Spleen (tissue), 11 donors: ENCODE measurements around the gene TMEM176B. TPM values are rescaled to one million over a fixed set of nuclear protein-coding genes. Genes with fewer than 3 reads are reported as not detected.
A peak's percentile ranks its signal among the peaks of the same experiment; 100 is the strongest.

Experiments used
- DNase-seq: peaks from one replicate; pipeline ENCODE4 v3.0.0-alpha.2; 2020
- H3K27ac ChIP-seq, 8 donors: fragments of 200-600 bp; sonication (generic) in 7 of 8; 1 replicate in 4 of 8; 2 replicates in 4 of 8; pipeline versions ENCODE4 v1.5.0 to v1.8.0; 2016 to 2021; ENCODE audit warnings: inconsistent platforms in 4 of 8, mild to moderate bottlenecking in 4 of 8, moderate library complexity in 1 of 8
- H3K27me3 ChIP-seq, 7 donors: fragments of 200-600 bp; sonication (generic) in 6 of 7; replicated peaks in 1 of 7; 1 replicate in 4 of 7; 2 replicates in 3 of 7; pipeline versions ENCODE4 v1.5.0 to v1.8.0; 2016 to 2021; ENCODE audit warnings: inconsistent platforms in 3 of 7, mild to moderate bottlenecking in 1 of 7
- H3K36me3 ChIP-seq, 6 donors: fragments of 200-600 bp; sonication (generic) in 5 of 6; 1 replicate in 4 of 6; 2 replicates in 2 of 6; pipeline versions ENCODE4 v1.5.0 to v1.8.0; 2016 to 2021; ENCODE audit warnings: inconsistent platforms in 2 of 6
- H3K4me1 ChIP-seq, 6 donors: fragments of 200-600 bp; sonication (generic) in 5 of 6; 1 replicate in 3 of 6; 2 replicates in 3 of 6; pipeline versions ENCODE4 v1.5.0 to v1.8.0; 2016 to 2021; ENCODE audit warnings: inconsistent platforms in 3 of 6
- H3K4me3 ChIP-seq, 8 donors: fragments of 200-600 bp; sonication (generic) in 7 of 8; 1 replicate in 4 of 8; 2 replicates in 4 of 8; pipeline versions ENCODE4 v1.5.0 to v1.8.0; 2016 to 2021; ENCODE audit warnings: inconsistent platforms in 4 of 8, mild to moderate bottlenecking in 4 of 8, moderate library complexity in 2 of 8
- H3K9me3 ChIP-seq, 8 donors: fragments of 200-600 bp; sonication (generic) in 7 of 8; 1 replicate in 4 of 8; 2 replicates in 4 of 8; pipeline versions ENCODE4 v1.5.0 to v1.8.0; 2016 to 2021; ENCODE audit warnings: inconsistent platforms in 4 of 8
- CTCF ChIP-seq, 11 experiments: fragments of 200-600 bp in 7 of 11; fragments of 450-650 bp in 4 of 11; sonication (generic) in 4 of 11; IDR thresholded peaks in 8 of 11; conservative IDR thresholded peaks in 3 of 11; 1 replicate in 7 of 11; 2 replicates in 4 of 11; pipeline versions ENCODE4 v1.4.0 to v1.8.0; 2016 to 2021; ENCODE audit warnings: antibody characterized with exemption in 11 of 11, inconsistent platforms in 4 of 11, mild to moderate bottlenecking in 1 of 11
- POLR2A ChIP-seq, 3 donors: fragments of 450-650 bp; IDR thresholded peaks; one replicate each; pipeline ENCODE4 v1.5.1; 2017; ENCODE audit warnings: antibody characterized with exemption in 3 of 3, mild to moderate bottlenecking in 1 of 3
- POLR2AphosphoS5 ChIP-seq, 3 donors: sonication (generic); formaldehyde crosslinking; IDR thresholded peaks; one replicate each; pipeline ENCODE4 v1.5.1; 2017; ENCODE audit warnings: antibody characterized with exemption in 3 of 3
- WGBS, 5 donors: extraction: QIAGEN DNeasy Blood & Tissue Kit in 3 of 5; methylation state at CpG; one replicate each; pipeline versions ENCODE4 v1.1.5 to v1.1.7; 2013 to 2018; 5-methylcytosine and 5-hydroxymethylcytosine counted together
- intact Hi-C: fragments of 100-400 bp; cut with DNase I; formaldehyde crosslinking; loops from one replicate; pipeline ENCODE4 v1.15.0; 2023; ENCODE audit warnings: low total_unique reads
- polyA plus RNA-seq, 3 donors: library from polyadenylated mRNA; stranded (reverse); fragments of 200-250 nt; gene quantifications; one replicate each; pipeline ENCODE4 v1.2.1, GENCODE V29; 2013
- total RNA-seq, 7 donors: library from RNA; depleted of rRNA in 3 of 7; stranded (reverse); fragments of >200 nt in 3 of 7; fragmentation: NEBNext Ultra II Directional in 4 of 7; extraction: Animal tissue kit (Norgen Biotek cat#: 25700) in 4 of 7; gene quantifications; one replicate each; pipeline versions ENCODE4 v1.1.0 to v1.2.1, GENCODE V29; 2016 to 2021
- donor health status: healthy with polysubstance abuse.
- donor health status: DM: no; HTN: no; CAD: no; lungs with moderate emphysema.
- donor health status: DM: no; HTN: no; CAD: no.
- donor health status: Bipolar disorder and iron deficiency.
- donor health status: healthy.
- donor health status: DM: no; HTN: no; CAD: no.
- donor health status: DM: yes; HTN: yes; CAD: no.

Gene TMEM176B
- total and polyA plus RNA-seq, 10 donors = 56.1 to 107 (median 82.2) TPM

- no peaks in the 10 kb centered on the region for H3K9me3 ChIP-seq
- no peaks in the 10 kb centered on the region for H3K36me3 ChIP-seq
- H3K4me1 ChIP-seq = peaks cover 19 to 76% (median 43%) of the 10 kb centered on the region in 6 donors
- no peaks in the 10 kb centered on the region for H3K27me3 ChIP-seq
- H3K4me3 ChIP-seq = no peak overlapping the region
- intact Hi-C loops = loop anchor here (5.0 kb wide), 1 partner anchor 92 kb away; no protein-coding TSS in a partner anchor
- H3K27ac ChIP-seq = peak overlapping the region in 7 of 8 donors; percentile 48 to 80 (median 79)
- TF ChIP-seq POLR2A (IDR thresholded peaks at IDR 0.05) = no peak
- no peak for TF ChIP-seq POLR2AphosphoS5 (IDR thresholded peaks at IDR 0.05)
- TF ChIP-seq CTCF (IDR thresholded peaks at IDR 0.05 in 8 of 11, conservative IDR thresholded peaks at IDR 0.05 in 3 of 11) = no peak
- DNase-seq = no peak
- WGBS, 5 donors = 49 to 73% (median 61%) methylated on average over 4 of the region's 4 CpGs
These were observed 15.2 kb downstream of the TMEM176B start for GRCh38 chr7:150784954-150785353.

GRCh38 chr7:150784120-150784736 is 15.9 kb downstream of the TMEM176B start:
- Histone ChIP-seq H3K36me3 (no peaks in the 10 kb centered on the region), H3K4me1 (peaks cover 19 to 76% (median 42%) of the 10 kb centered on the region in 6 donors), H3K27ac (peak overlapping the region in 7 of 8 donors; percentile 36 to 80 (median 60)), H3K27me3 (no peaks in the 10 kb centered on the region), H3K9me3 (no peaks in the 10 kb centered on the region), H3K4me3 (no peak overlapping the region)
- intact Hi-C loops = no loop called here
- TF ChIP-seq POLR2AphosphoS5 (IDR thresholded peaks at IDR 0.05) (no peak), POLR2A (IDR thresholded peaks at IDR 0.05) (no peak), CTCF (IDR thresholded peaks at IDR 0.05 in 8 of 11, conservative IDR thresholded peaks at IDR 0.05 in 3 of 11) (no peak)
- no peak for DNase-seq
- WGBS, 5 donors = 42 to 55% (median 47%) methylated on average over 9 of the region's 9 CpGs

- no peaks in the 10 kb centered on the region for H3K9me3 ChIP-seq
- intact Hi-C loops = no loop called here
- H3K4me3 ChIP-seq = no peak overlapping the region
- DNase-seq = no peak
- no peak for TF ChIP-seq CTCF (IDR thresholded peaks at IDR 0.05 in 8 of 11, conservative IDR thresholded peaks at IDR 0.05 in 3 of 11)
- TF ChIP-seq POLR2A (IDR thresholded peaks at IDR 0.05) = no peak
- no peak for TF ChIP-seq POLR2AphosphoS5 (IDR thresholded peaks at IDR 0.05)
- 89 to 92% (median 92%) methylated on average over 2 of the region's 2 CpGs for WGBS, 5 donors
- no peaks in the 10 kb centered on the region for H3K36me3 ChIP-seq
- H3K27ac ChIP-seq = peak overlapping the region in 3 of 8 donors; percentile 17 to 70 (median 38)
- peaks cover 9 to 66% (median 30%) of the 10 kb centered on the region in 6 donors for H3K4me1 ChIP-seq
- H3K27me3 ChIP-seq = no peaks in the 10 kb centered on the region
These were observed 18.2 kb downstream of the TMEM176B start for GRCh38 chr7:150781961-150782360.

- intact Hi-C loops = no loop called here
- no peaks in the 10 kb centered on the region for H3K27me3 ChIP-seq
- H3K4me3 ChIP-seq = no peak overlapping the region
- H3K27ac ChIP-seq = peak overlapping the region in 4 of 8 donors; percentile 17 to 74 (median 54)
- 22 to 44% (median 29%) methylated on average over 3 of the region's 3 CpGs for WGBS, 5 donors
- H3K9me3 ChIP-seq = no peaks in the 10 kb centered on the region
- peaks cover 7 to 57% (median 24%) of the 10 kb centered on the region in 6 donors for H3K4me1 ChIP-seq
- no peak for DNase-seq
- H3K36me3 ChIP-seq = no peaks in the 10 kb centered on the region
- TF ChIP-seq POLR2A (IDR thresholded peaks at IDR 0.05) = no peak
- no peak for TF ChIP-seq POLR2AphosphoS5 (IDR thresholded peaks at IDR 0.05)
- TF ChIP-seq CTCF (IDR thresholded peaks at IDR 0.05 in 8 of 11, conservative IDR thresholded peaks at IDR 0.05 in 3 of 11) = no peak
These were observed 19.1 kb downstream of the TMEM176B start for GRCh38 chr7:150781103-150781502.
